Ovary (tissue), 9 donors: ENCODE measurements around the gene TLR6. TPM values are rescaled to one million over a fixed set of nuclear protein-coding genes. Genes with fewer than 3 reads are reported as not detected.
"Not testable (repeated sequence)": the region's sequence is repeated elsewhere in the genome, so short reads cannot be mapped to it uniquely, and the experiment has no call there.

Source experiments
- DNase-seq, 5 donors: peaks; one replicate each; pipeline ENCODE4 v3.0.0-alpha.2; 2019 to 2020
- H3K27ac ChIP-seq, 2 donors: fragments of 200-600 bp; one replicate each; pipeline versions ENCODE4 v1.5.1 to v1.8.0; 2019 to 2022
- H3K27me3 ChIP-seq: fragments of 200-600 bp; one replicate; pipeline ENCODE4 v1.8.0; 2022
- H3K36me3 ChIP-seq: fragments of 200-600 bp; sonication (generic); one replicate; pipeline ENCODE4 v1.5.1; 2019
- H3K4me1 ChIP-seq: one replicate; pipeline ENCODE4 v1.8.1; 2013; ENCODE audit warnings: mild to moderate bottlenecking, moderate library complexity; ENCODE audit not compliant: insufficient read depth
- H3K4me3 ChIP-seq: fragments of 200-600 bp; sonication (generic); one replicate; pipeline ENCODE4 v1.5.1; 2017
- H3K9me3 ChIP-seq, 2 donors: fragments of 200-600 bp in 1 of 2; sonication (generic) in 1 of 2; one replicate each; pipeline versions ENCODE4 v1.5.1 to v1.8.1; 2013 to 2019; ENCODE audit warnings: mild to moderate bottlenecking in 1 of 2, moderate library complexity in 1 of 2
- CTCF ChIP-seq, 3 donors: fragments of 450-650 bp in 2 of 3; fragments of 200-600 bp in 1 of 3; IDR thresholded peaks; one replicate each; pipeline versions ENCODE4 v1.5.1 to v1.8.0; 2016 to 2022; ENCODE audit warnings: antibody characterized with exemption in 3 of 3, mild to moderate bottlenecking in 1 of 3
- EP300 ChIP-seq: sonication (generic); formaldehyde crosslinking; IDR thresholded peaks from one replicate; pipeline ENCODE4 v1.6.1; 2017; ENCODE audit warnings: antibody characterized with exemption
- POLR2A ChIP-seq: fragments of 450-650 bp; IDR thresholded peaks from one replicate; pipeline ENCODE4 v1.6.1; 2017; ENCODE audit warnings: antibody characterized with exemption, mild to moderate bottlenecking, moderate library complexity
- WGBS, 3 donors: extraction: QIAGEN DNeasy Blood & Tissue Kit in 1 of 3; methylation state at CpG; one replicate each; pipeline versions ENCODE4 v1.1.5 to v1.1.7; 2013 to 2017; 5-methylcytosine and 5-hydroxymethylcytosine counted together
- intact Hi-C, 4 donors: fragments of 100-400 bp; cut with DNase I; formaldehyde crosslinking; loops; one replicate each; pipeline versions ENCODE4 v1.11.0 to v1.15.1; 2022 to 2023
- polyA plus RNA-seq, 2 donors: library from polyadenylated mRNA; stranded (reverse); fragments of 200-250 nt in 1 of 2; fragments of 350-450 nt in 1 of 2; fragmentation: Illumina TruSeq in 1 of 2; extraction: RNeasy Lipid Tissue Mini Kit (QIAGEN cat#74804) in 1 of 2; gene quantifications; one replicate each; pipeline ENCODE4 v1.2.3, GENCODE V29; 2013 to 2014
- total RNA-seq, 7 donors: library from RNA; depleted of rRNA in 2 of 7; stranded (reverse); fragments of >200 nt in 2 of 7; fragmentation: NEBNext Ultra II Directional in 3 of 7; extraction: Animal tissue kit (Norgen Biotek cat#: 25700) in 3 of 7; gene quantifications; one replicate each; pipeline versions ENCODE4 v1.1.0 to v1.2.4, GENCODE V29; 2016 to 2023
- donor health status: DM: no; HTN: no; CAD: no; lungs with moderate emphysema.
- donor health status: DM: no; HTN: no; CAD: no.
- donor health status: Bipolar disorder and iron deficiency.
- donor health status: DM: yes; HTN: yes; CAD: no.
- donor health status: DM: no; HTN: no; CAD: no.
- donor health status: DM: yes; HTN: yes; CAD: no.

Gene TLR6
- total and polyA plus RNA-seq, 9 donors = 0.52 to 5.0 (median 2.6) TPM

GRCh38 chr4:38811297-38811696 is 45.3 kb downstream of the TLR6 start:
- TF ChIP-seq POLR2A (no peak), EP300 (no peak), CTCF (IDR thresholded peaks at IDR 0.05) (no peak)
- Histone ChIP-seq H3K27me3 (no peaks in the 10 kb centered on the region), H3K4me3 (no peak overlapping the region), H3K36me3 (no peaks in the 10 kb centered on the region), H3K4me1 (no peaks in the 10 kb centered on the region), H3K9me3 (no peaks in the 10 kb centered on the region), H3K27ac (no peak overlapping the region)
- intact Hi-C loops = no loop called here
- 80 to 84% (median 84%) methylated on average over 6 of the region's 6 CpGs for WGBS, 3 donors
- DNase-seq = no peak

DNA sequence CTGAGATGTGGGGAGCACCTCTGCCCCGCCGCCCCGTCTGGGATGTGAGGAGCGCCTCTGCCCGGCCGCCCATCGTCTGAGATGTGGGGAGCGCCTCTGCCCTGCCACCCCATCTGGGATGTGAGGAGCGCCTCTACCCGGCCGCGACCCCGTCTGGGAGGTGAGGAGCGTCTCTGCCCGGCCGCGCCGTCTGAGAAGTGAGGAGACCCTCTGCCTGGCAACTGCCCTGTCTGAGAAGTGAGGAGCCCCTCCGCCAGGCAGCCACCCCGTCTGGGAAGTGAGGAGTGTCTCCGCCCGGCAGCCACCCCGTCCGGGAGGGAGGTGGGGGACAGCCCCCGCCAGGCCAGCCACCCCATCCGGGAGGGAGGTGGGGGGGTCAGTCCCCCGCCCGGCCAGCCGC is 49.2 kb downstream of the TLR6 start:
- H3K27ac ChIP-seq, H3K9me3 ChIP-seq, DNase-seq, H3K4me1 ChIP-seq, intact Hi-C loops, H3K4me3 ChIP-seq, H3K27me3 ChIP-seq, H3K36me3 ChIP-seq: not testable (repeated sequence)
- WGBS, 3 donors = 90 to 99% methylated on average over 17 to 27 of the region's 29 CpGs; no CpG with 5 or more reads in 1 of the 3 donors

- H3K27me3 ChIP-seq, H3K9me3 ChIP-seq, H3K36me3 ChIP-seq, H3K4me3 ChIP-seq, H3K4me1 ChIP-seq, DNase-seq, intact Hi-C loops: not testable (repeated sequence)
- WGBS, 3 donors = 73 to 93% (median 80%) methylated on average over 9 of the region's 9 CpGs
- H3K27ac ChIP-seq = peak overlapping the region in 1 of 2 donors; percentile 68
These were observed 50.4 kb downstream of the TLR6 start for GRCh38 chr4:38806251-38806650.

DNA sequence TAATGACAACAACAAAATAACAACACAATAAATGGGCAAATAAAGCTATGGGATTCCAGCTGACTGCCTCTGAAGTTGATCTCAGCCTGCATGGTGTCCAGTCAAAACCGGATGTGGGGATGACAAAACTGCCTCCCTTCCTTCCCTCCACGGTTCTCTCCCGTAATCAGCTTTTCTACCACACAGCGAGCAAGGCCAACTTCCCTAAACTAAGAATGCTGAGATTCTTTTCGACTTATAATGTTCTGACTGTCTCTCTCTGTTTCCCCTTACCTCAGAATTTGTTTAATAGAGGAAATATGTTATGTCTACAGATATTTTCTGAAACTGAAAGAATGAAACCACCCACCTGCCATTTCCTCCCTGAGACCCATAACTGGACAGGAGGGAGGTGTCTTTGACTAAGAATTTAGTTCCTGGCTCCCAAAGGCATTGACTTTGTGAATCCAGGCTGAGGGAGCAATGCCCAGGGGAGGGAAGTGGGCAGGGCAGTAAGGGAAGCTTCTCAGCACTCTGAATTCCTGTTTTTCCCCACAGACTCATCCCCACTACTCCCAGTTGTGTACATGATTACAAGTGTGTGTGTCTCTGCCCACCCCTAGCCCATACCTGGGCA is 51.0 kb downstream of the TLR6 start:
- Histone ChIP-seq H3K27ac (peak overlapping the region in 1 of 2 donors; percentile 68), H3K27me3 (no peaks in the 10 kb centered on the region), H3K9me3 (peaks cover 0 to 12% of the 10 kb centered on the region in 2 donors), H3K36me3 (no peaks in the 10 kb centered on the region), H3K4me1 (peaks cover 4% of the 10 kb centered on the region), H3K4me3 (no peak overlapping the region)
- DNase-seq = peak in 3 of 5 donors; percentile 20 to 29 (median 22)
- intact Hi-C loops = no loop called here
- 3 to 11% (median 5%) methylated on average over 5 of the region's 5 CpGs for WGBS, 3 donors
- TF ChIP-seq CTCF (IDR thresholded peaks at IDR 0.05) (no peak), POLR2A (no peak), EP300 (no peak)

- TF ChIP-seq POLR2A (no peak), CTCF (IDR thresholded peaks at IDR 0.05) (peak; percentile 29 to 61 (median 36)), EP300 (no peak)
- intact Hi-C loops = no loop called here
- peak within 1 kb of the TSS; percentile 37 for H3K4me3 ChIP-seq
- no peaks in the 10 kb centered on the region for H3K36me3 ChIP-seq
- 4 to 8% (median 7%) methylated on average over 7 of the region's 7 CpGs for WGBS, 3 donors
- H3K4me1 ChIP-seq = peaks cover 4% of the 10 kb centered on the region
- H3K27me3 ChIP-seq = no peaks in the 10 kb centered on the region
- peak within 1 kb of the TSS; percentile 26 to 68 for H3K27ac ChIP-seq
- peaks cover 0 to 15% of the 10 kb centered on the region in 2 donors for H3K9me3 ChIP-seq
- no peak for DNase-seq
These were observed 51.8 kb downstream of the TLR6 start, which contains the start of gene TLR1 for GRCh38 chr4:38804654-38805295. Gene TLR1, minus strand, starts transcription at chr4:38804791. Its CDS starts 5,960 bp downstream, at chr4:38798831.
